HuH-7.5 (cell line): ENCODE results near the gene EOLA1.
"Not testable (repeated sequence)": the region's sequence is repeated elsewhere in the genome, so short reads cannot be mapped to it uniquely, and the experiment has no call there.

ENCODE experiments used
- DNase-seq: peaks from one replicate; pipeline ENCODE4 v3.0.0; 2011; ENCODE audit warnings: low spot score

The EOLA1 gene

DNA sequence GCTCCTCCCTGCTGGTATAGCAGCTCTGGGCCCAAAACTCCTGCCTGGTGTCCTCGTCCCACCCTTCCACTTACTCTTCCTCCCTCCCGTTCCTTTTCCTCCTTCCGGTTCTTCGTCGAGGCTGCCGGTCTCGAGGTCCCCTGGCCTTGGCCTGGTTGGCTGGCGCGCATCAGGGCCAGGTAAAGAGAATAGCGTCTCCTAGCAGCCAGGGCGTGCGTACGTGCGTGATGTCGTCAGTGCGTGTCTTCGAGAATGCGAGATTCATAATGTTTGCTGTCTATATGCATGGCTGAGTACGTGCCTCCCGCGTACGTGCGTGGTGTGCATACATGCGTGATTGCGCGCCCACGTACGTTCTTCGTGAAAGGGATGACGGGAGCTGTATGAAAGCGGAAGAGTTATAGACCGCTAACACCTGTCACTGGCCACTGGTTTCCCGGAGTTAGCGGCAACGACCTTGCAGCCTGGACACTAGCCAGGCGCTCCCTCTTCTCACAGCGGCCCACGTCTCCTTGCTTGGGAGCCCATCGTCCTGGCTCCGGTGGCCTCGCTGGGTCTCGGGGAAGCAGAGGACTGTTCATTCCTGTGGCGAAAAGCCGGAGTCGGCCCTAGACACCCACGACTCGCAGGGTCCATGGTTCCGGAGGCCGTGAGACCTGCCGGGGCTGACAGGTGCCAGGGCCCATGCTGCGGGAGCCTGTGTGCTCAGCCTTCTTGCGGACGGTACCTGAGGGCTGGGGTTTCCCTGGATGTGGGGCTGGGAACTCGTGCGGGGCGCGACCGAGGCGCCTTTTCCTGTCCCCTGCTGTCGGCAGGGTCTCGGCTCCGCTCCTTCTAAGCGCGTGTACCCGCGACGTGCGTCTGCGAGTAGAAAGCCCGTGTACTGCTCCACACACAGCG lies at the start of gene EOLA1:
EOLA1 (plus strand) TSS at position 392 of the 900 bp plus-strand sequence. CDS start 4,619 bp downstream, outside the sequence.
- peak; percentile 33 for DNase-seq

DNA sequence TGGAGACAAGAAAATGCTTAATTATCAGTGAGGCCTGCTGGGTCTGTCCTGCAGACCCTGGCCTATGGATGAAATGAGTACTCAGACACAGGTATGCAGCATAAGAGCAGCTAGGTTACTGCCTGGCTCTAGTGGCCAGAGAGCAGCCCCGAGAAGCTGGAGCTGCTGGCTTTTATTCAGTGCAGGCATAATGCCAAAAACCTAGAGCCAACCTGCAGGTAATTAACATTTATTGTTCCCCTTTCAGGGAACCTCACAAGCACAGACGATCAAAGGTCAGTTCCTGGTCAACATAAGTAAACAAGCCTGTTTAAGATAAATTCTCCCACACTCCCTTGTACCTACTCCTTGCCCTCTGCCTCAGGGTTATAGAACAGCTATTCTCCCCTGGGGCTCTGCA lies 49.0 kb upstream of the EOLA1 start:
- no peak for DNase-seq

GRCh38 chrX:149493567-149494562 lies 46.9 kb upstream of the EOLA1 start:
- DNase-seq = no peak

DNA sequence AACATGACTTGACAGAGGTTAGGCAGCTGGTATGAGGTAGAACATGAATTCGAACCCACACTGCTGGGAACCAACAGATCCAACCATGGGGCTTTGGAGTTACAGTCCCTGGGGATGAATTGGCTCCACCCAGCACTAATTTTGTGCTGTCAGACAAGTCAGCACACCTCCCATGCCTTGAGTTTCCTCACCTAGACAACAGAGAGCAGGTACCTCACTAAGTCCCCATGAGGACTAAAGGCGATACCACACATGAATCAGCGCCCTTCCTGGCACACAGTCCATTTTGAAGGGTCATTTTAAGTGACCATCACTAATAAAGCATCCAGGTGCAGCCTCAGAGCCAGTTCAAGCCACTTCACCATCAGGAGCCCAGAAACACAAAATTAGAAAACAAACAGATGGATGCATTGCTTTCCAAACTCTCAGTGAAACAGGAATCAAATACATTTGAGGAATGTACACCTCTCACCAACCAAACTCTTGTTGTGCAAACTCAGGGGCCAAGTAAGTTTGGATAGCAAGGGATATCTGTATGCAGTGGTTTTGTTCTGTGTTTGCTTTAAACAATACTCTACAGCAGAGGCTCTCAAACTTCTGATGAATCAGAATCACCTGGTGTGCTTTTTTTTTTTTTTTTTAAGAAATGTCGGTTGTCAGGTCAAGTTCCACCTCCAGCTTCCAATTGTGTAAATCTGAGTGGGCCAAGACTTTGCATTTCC lies 45.8 kb upstream of the EOLA1 start:
- DNase-seq = no peak

DNA sequence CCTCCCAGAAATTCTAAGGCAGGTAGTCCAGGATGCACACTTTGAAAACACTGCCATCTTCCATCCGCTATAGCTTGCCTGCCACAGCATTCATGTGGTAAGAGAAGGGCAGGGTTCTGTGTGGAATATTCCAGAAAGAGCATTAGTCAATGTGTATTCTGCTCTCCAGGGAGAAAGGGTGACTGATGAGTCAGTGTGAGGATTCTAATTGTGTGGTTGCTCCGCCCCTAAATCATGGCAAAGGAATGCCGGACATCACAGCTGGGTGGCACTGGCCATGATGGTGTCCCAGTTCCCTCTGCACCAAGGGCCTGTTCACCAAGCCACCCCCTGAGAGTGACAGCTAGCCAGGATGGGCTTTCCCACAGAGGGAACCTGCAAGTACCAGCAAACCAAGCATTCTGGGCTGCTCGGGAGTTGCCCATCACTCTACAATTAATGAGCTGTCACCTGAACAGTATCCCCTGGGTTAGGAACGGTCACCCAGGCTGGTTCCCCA lies 45.2 kb upstream of the EOLA1 start:
- DNase-seq = no peak

DNA sequence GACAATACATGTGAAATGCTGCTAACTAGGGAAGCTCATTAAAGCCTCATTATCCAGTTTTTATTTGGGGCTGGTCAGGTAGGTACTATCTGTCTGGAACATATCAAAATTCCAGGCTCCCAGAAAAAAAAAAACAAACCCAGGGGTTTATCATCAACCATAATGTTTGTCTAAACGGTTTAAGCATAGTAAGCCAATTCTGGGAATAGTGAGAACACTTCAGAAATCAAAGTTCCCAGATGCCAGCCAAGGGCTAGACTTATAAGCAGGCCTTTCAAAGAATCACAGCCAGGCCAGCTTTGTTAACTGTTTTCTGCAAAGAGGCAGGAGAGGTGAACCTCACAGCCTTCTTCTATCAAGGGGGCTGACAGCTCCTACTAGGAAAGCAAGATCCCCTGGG lies 43.8 kb upstream of the EOLA1 start:
- DNase-seq = no peak

- no peak for DNase-seq
Measured at GRCh38 chrX:149497626-149498025, 43.2 kb upstream of the EOLA1 start.

DNA sequence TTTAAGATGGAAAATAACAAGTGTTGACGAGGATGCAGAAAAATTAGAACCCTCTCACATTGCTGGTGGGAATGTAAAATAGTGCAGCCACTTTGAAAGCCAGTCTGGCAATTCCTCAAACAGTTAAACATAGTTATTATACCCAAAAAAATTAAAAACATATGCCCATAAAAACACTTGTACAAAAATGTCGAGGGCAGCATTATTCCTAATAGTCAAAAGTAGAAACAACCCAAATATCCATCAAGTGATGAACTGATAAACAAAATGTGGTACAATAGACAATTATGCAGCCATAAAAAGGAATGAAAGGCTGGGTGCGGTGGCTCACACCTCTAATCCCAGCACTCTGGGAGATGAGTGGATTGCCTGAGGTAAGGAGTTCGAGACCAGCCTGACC lies 42.0 kb upstream of the EOLA1 start:
- DNase-seq = no peak

- no peak for DNase-seq
Measured at GRCh38 chrX:149499766-149500165, 41.0 kb upstream of the EOLA1 start.

DNA sequence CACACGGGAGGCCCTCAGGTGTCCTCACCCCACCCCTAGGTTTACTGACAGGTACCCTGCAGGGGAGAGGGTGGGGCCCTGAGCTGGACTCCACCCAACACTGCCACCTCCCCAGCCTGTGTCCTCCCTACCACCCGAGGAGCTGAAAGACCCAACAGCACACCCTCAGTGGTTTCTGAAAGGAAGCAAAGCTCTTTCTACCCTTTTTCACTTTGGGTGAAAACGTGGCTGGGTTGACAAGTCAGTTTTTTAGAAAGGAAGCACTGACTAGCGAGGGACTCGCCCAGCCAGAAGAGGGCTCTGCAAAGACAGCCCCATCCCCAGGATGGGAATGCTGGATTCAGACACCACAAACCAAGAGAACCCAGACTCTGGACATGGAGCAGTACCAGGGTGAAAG lies 37.9 kb upstream of the EOLA1 start:
- not testable (repeated sequence) for DNase-seq

DNA sequence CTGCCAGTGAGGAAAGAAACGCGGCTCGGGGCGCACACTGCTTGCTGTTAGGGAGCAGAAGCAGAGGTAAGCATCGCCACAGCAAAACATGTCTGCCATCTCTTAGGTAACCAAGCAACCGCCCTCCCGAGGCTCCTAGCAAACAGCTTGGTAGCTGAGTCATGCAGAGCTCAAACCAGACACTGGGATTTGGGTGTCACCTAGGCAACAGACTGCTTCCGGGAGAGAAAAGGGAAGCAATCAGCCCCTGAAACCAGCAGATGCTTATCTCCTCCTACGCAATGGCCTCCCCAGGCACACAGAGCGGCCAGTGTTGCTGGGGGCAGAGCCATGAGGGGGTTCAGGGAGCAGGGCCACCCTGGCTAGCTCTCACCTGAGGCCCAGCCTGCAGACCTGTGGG lies 37.4 kb upstream of the EOLA1 start:
- not testable (repeated sequence) for DNase-seq

- no peak for DNase-seq
Measured at GRCh38 chrX:149504226-149504914, 36.4 kb upstream of the EOLA1 start.

DNA sequence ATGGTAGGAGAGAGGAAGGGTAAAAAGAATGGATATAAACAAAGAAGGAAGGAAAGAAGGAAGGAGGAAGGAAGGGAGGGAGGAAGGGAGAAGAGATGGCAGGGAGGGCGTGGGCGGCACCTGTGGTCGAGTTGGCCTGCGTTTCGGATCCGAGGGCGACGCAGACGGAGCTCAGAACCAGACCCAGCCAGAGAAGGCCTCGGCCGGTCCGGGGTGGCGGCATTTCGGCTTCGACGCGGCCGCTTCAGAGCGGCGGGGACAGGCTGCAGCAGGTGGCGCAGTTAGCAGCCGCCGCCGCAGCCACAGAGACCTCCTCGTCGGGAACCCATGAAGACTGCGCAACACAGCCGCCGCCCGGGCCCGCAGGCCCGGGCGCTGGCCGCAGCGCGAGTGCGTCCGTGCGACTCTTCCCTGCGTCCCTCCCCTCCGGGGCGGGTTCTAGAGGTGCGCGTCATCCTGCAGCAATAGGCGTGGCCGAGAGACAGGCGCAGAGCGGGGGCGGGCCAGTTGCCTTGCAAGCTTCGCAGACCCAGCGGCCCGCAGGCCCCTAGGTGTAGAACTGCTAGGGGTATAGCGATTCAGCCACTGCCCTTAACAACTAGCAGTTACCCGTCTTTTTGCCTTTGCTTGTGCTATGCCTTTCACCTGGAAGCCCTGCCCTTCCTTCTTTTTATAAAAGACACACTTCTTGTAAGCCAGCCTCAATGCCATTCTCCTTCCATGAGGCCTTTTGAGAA lies 35.7 kb upstream of the EOLA1 start, which contains the start of gene IDS:
IDS (minus strand) TSS at position 392 of the 737 bp plus-strand sequence; CDS start at position 223, 169 bp downstream.
- DNase-seq = peak; percentile 49

- no peak for DNase-seq
Measured at GRCh38 chrX:149505671-149506070, 35.1 kb upstream of the EOLA1 start.

DNA sequence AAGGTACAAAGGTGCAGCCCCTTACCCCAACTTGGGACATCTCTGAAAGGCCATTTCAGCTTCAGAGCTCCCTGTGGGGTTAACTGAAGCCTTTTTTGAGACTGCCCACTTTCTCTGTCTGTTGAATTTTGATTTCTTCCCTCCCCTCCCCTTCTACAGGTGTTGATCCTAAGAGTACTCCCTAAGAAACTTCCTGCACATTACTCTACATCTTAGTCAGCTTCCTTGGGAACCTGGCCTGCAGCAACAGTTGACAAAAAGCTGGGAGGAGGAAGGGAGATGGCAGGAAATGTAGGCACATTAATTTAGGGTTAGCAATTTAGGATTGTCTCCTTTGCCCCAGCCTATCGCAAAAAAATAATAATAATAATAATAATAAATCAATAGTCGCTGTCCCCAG lies 34.5 kb upstream of the EOLA1 start:
- no peak for DNase-seq

DNA sequence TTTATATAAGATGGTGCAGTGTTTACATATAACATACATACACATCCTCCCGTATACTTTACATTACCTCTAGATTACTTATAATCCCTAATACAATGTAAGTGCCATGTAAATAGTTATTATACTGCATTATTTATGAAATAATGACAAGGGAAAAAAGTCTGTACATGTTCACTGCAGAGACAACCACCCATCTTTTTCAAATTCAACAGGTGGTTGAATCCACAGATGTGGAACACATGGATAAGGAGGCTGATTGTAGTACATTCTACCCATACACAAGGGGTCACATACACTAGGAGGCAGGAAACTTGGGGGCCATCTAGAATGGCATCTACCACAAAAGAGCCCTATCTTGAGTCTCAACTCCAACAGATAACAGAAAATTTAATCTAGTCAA lies 32.3 kb upstream of the EOLA1 start:
- no peak for DNase-seq

DNA sequence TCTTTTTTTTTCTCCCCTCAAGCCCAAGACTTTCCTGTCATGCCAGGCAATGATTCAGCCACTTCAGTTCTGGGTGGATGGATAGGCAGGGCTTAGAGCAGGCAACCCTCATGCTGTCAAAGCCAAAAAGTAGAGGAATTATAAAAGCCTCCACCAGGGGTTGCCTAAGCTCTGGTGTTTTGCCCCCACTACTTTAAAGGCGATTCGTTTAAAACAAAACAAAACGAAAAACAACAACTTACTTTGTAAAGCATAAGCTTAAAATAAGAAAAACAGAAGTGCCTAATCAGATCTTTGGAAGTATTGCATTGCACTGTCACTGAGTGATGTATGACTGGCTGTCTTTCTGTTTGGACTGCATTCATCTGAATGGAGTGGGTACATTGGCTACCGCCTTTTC lies 30.4 kb upstream of the EOLA1 start:
- no peak for DNase-seq

GRCh38 chrX:149511081-149511480 lies 29.7 kb upstream of the EOLA1 start:
- no peak for DNase-seq

DNA sequence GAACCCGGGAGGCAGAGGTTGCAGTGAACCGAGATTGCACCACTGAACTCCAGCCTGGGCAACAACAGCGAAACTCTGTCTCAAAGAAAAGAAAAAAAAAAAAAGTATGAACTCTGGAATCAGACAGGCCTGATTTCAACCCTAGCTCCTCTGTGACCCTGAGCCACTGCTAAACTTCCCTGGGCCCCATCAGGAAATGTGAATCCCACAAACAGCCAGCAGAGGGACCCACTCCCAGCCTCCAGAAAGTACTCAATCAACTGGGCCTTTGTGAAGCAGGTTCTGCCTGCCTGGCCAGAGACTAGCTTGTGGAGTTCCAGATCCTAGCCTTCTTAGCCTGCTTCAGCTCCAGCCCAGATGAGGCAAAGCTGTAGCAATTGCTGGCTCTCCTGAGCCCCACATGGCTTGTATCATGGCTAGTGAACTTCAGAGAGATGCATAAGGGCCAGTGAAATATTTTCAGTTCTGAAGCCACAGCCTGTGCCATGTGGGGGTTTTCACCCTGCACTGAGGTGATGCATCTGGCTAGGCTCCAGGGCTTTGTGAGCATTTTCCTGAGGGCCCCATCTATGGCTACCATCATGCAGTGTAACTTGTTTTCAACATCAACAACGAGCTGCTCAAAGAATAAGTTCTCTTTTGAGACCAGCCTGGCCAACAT lies 28.5 kb upstream of the EOLA1 start:
- DNase-seq = peak; percentile 32
